Measurements from ENCODE around the gene ELN. TPM values are rescaled to one million over a fixed set of nuclear protein-coding genes. Genes with fewer than 3 reads are reported as not detected.

Gene ELN
- total and polyA plus RNA-seq, 2 of the 8 experiments (the other 6 are each of a cell fraction or from before 2014, with no cell fraction given) = 5.1 to 5.6 TPM

DNA sequence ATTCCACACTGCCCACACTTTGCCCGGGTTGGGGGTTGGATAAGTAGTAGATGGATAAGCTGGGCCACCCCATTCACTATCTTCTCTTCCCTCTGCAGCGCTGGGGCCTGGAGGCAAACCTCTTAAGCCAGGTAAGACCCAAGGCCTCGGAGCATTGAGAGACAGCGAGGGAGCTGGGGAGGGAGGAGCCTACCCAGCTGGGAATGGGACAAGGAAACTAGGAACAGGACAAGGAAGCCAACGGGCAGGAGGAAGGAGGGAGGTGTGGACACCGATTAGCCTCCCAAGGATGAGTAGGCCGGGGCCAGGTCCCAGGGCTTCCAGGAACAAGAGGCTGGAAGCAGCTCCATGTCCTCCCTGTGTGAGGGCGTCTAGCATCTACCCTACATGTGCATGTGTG is 9.6 kb downstream of the ELN start (continued):
- no peak for TF ChIP-seq BRCA1 (IDR thresholded peaks at IDR 0.05; ENCODE audit: low read depth, low read length)
